Cardiac septum (tissue), 1 donor: ENCODE data around the gene NDUFB10. TPM values are rescaled to one million over a fixed set of nuclear protein-coding genes. Genes with fewer than 3 reads are reported as not detected.
"Not testable (repeated sequence)": the region's sequence is repeated elsewhere in the genome, so short reads cannot be mapped to it uniquely, and the experiment has no call there.

Experiments used
- DNase-seq: peaks from one replicate; pipeline ENCODE4 v3.0.0-alpha.2; 2020; ENCODE audit warnings: low spot score
- intact Hi-C: fragments of 100-400 bp; cut with DNase I; formaldehyde crosslinking; loops from one replicate; pipeline ENCODE4 v1.14.0; 2022
- total RNA-seq: library from RNA; stranded (reverse); fragmentation: NEBNext Ultra II Directional; extraction: Animal tissue kit (Norgen Biotek cat#: 25700); gene quantifications from one replicate; pipeline ENCODE4 v1.2.1, GENCODE V29; 2021
- donor health status: DM: no; HTN: no; CAD: no.

Gene NDUFB10
- total RNA-seq, 1 donor from 2014 or later = 390 TPM

- intact Hi-C loops = loop anchor here (5.0 kb wide), 1 partner anchor 161 kb away; the partner anchor contains the start of genes NUBP2 and SPSB3
- peak; percentile 100 for DNase-seq
Measured at GRCh38 chr16:1942810-1943726, 16.3 kb upstream of the NDUFB10 start, which contains the start of gene MSRB1. MSRB1 (minus strand) TSS chr16:1943199; CDS start chr16:1943156, 43 bp downstream.

GRCh38 chr16:1944612-1945199, 14.6 kb upstream of the NDUFB10 start:
- intact Hi-C loops = loop anchor here (5.0 kb wide), 1 partner anchor 162 kb away; the partner anchor contains the start of genes NUBP2 and SPSB3
- no peak for DNase-seq

GRCh38 chr16:1945559-1946391, 13.6 kb upstream of the NDUFB10 start:
- intact Hi-C loops = no loop called here
- DNase-seq = no peak

GRCh38 chr16:1946495-1947368, 12.6 kb upstream of the NDUFB10 start:
- no peak for DNase-seq
- intact Hi-C loops = no loop called here

GRCh38 chr16:1947369-1947670, 12.0 kb upstream of the NDUFB10 start:
- intact Hi-C loops = no loop called here
- no peak for DNase-seq

GRCh38 chr16:1949507-1949906, 9.8 kb upstream of the NDUFB10 start:
- intact Hi-C loops = no loop called here
- no peak for DNase-seq

- DNase-seq = peak; percentile 75
- intact Hi-C loops = no loop called here
Measured at GRCh38 chr16:1950047-1950446, 9.3 kb upstream of the NDUFB10 start.

- peak; percentile 84 for DNase-seq
- intact Hi-C loops = no loop called here
Measured at GRCh38 chr16:1950559-1950958, 8.8 kb upstream of the NDUFB10 start.

- peak; percentile 74 for DNase-seq
- intact Hi-C loops = no loop called here
Measured at GRCh38 chr16:1953734-1954133, 5.6 kb upstream of the NDUFB10 start.

GRCh38 chr16:1957434-1958142, 1.8 kb upstream of the NDUFB10 start:
- DNase-seq = not testable (repeated sequence)

GRCh38 chr16:1958143-1958491, 1.2 kb upstream of the NDUFB10 start:
- intact Hi-C loops, DNase-seq: not testable (repeated sequence)

More at GRCh38 chr16:1957434-1958142, 1.8 kb upstream of the NDUFB10 start:
- intact Hi-C loops = not testable (repeated sequence)

- intact Hi-C loops = no loop called here
- DNase-seq = no peak
Measured at GRCh38 chr16:1958715-1959268, 546 bp upstream of the NDUFB10 start.

- intact Hi-C loops = no loop called here
- DNase-seq = no peak
Measured at GRCh38 chr16:1960665-1961630, 1.6 kb downstream of the NDUFB10 start.

- intact Hi-C loops = no loop called here
- DNase-seq = no peak
Measured at GRCh38 chr16:1961651-1962067, 2.3 kb downstream of the NDUFB10 start.

GRCh38 chr16:1962161-1963153, 3.1 kb downstream of the NDUFB10 start:
- DNase-seq, intact Hi-C loops: not testable (repeated sequence)
